Stomach (tissue), 4 donors: ENCODE results near the gene ANKRD65.

ENCODE experiments used
- CTCF ChIP-seq, 7 experiments: fragments of 450-650 bp in 4 of 7; fragments of 200-600 bp in 3 of 7; sonication (generic) in 3 of 7; IDR thresholded peaks; one replicate each; pipeline ENCODE4 v1.5.1; 2016 to 2019; ENCODE audit warnings: antibody characterized with exemption in 7 of 7, control low read depth in 2 of 7, mild to moderate bottlenecking in 1 of 7
- POLR2A ChIP-seq, 4 donors: fragments of 450-650 bp; IDR thresholded peaks; one replicate each; pipeline ENCODE4 v1.6.1; 2016; ENCODE audit warnings: antibody characterized with exemption in 4 of 4, control low read depth in 2 of 4, mild to moderate bottlenecking in 1 of 4, moderate library complexity in 1 of 4

DNA sequence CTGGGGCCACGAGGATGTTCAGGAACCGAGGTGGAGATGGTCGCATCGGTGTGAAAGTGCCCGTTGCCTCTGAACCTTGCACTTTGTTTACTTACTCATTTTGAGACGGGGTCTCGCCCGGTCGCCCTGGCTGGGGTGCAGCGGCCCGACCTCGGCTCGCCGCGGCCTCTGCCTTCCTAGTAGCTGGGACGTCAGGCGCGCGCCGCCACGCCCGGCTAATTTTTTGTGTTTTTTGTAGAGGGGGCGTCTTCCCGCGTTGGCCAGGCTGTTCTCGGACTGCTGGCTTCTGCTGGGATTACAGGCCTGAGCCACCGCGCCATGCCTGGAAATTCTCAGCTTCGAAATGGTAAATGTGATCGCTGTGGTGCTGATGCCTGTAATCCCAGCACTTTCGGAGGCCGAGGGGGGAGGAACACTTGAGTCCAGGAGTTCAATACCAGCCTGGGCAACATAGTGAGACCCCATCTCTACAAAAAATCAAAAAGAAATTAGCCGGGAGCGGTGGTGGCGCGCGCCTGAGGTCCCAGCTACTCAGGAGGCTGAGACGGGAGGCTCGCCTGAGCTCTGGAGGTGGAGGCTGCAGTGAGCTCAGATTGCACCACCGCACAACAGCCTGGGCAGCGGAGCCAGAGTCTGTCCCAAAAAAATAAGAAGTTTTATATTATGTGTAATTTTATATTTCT lies 13.3 kb downstream of the ANKRD65 start:
- TF ChIP-seq CTCF (IDR thresholded peaks at IDR 0.05) (no peak), POLR2A (IDR thresholded peaks at IDR 0.05) (no peak)
